ENCODE data around the gene CHRNA10. TPM values are rescaled to one million over a fixed set of nuclear protein-coding genes. Genes with fewer than 3 reads are reported as not detected.

Gene CHRNA10
- total RNA-seq: not detected

DNA sequence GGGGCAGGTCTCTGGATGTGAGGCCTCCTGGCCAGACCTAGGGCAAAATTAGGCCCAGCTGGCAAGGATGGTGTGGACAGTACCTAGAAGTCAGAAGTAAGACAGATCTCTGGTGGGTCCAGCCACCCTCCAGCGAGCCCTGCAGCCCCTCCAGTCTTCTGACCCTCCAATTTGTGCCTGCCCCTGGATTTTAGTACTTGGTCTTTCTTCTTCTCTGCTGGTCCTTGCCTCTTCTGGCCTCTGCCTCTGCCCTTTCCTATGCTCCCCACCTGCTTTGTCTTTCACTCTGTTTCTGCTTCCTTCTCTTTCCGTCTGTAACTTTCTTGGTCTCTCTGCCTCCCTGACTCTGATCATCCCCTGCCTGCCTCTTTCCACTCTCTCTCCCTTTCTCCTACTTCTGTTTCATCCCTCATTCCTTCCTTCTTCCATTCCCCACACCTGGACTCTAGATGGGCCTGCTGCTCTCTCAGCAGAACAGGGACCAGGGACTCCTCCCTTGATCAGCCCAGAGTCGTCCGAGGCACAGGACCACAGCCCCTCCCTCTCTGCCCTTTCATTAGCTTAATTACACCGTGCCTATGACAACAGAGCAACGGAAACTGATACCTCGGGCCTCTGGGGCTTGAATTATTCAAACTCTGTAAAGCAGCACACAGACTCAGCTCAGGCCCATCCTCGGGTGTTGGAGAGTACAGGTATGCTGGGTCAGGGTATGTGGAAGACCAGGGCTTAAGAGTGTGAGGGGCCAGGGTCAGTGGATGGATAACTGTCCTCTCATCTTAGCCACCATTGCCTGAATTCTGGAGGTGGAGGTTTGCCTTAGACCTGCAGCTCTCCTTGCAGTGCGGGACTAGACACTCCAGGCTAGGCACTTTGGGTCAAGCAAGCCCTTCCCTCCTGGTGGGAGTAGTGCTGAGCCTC, at the start of gene CHRNA10:
CHRNA10 (minus strand) TSS at position 51 of the 921 bp plus-strand sequence. CDS start 72 bp downstream, outside the sequence.
- DNase-seq: no peak

- DNase-seq: no peak
Observed at GRCh38 chr11:3712274-3712673, 41.1 kb upstream of the CHRNA10 start.

- DNase-seq: no peak
Observed at GRCh38 chr11:3710485-3711259, 39.5 kb upstream of the CHRNA10 start.

GRCh38 chr11:3709977-3710376, 38.8 kb upstream of the CHRNA10 start:
- no peak for DNase-seq

GRCh38 chr11:3707176-3707575, 36.0 kb upstream of the CHRNA10 start:
- DNase-seq: no peak

- DNase-seq: no peak
Observed at GRCh38 chr11:3703383-3703782, 32.2 kb upstream of the CHRNA10 start.

GRCh38 chr11:3700910-3701309, 29.7 kb upstream of the CHRNA10 start:
- DNase-seq: peak; percentile 23

DNA sequence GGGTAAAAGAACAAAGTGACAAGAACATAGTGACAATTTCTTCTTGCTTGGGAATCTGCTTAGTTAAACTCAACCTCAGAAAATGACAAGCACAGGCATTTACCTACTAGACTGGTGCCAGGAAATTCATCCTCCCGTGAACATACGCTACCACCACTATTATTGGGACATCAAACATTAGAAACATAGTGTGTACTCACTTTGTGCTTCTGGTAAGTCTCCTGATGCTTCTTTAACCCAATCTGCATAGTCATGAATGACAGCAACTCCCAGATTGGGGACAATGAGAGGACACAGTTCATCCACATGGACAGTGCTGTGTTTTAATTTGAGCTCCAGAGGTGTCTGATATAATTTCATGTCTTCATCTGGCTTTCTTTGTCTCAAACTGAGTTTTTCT, 29.2 kb upstream of the CHRNA10 start:
- no peak for DNase-seq

- DNase-seq: no peak
Observed at GRCh38 chr11:3686751-3687150, 15.6 kb upstream of the CHRNA10 start.

GRCh38 chr11:3685923-3686322, 14.7 kb upstream of the CHRNA10 start:
- peak; percentile 14 for DNase-seq

DNA sequence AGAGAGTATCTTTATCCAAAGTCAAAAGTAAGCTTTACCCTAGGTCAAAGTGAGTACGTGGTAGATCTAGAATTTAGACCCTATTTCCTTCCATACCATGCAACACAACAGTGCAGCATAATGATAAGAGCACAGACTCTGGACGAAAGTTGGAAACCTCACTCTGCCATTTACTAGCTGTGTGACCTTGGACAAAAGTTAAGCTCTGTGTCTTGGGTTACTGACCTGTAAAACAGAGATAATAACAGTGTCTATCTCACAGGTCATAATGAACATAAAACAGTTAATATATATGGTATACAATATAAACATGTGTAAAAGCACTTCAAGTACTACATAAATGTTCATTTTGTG, 13.6 kb upstream of the CHRNA10 start:
- no peak for DNase-seq

- no peak for DNase-seq
Observed at GRCh38 chr11:3684129-3684818, 13.1 kb upstream of the CHRNA10 start.

DNA sequence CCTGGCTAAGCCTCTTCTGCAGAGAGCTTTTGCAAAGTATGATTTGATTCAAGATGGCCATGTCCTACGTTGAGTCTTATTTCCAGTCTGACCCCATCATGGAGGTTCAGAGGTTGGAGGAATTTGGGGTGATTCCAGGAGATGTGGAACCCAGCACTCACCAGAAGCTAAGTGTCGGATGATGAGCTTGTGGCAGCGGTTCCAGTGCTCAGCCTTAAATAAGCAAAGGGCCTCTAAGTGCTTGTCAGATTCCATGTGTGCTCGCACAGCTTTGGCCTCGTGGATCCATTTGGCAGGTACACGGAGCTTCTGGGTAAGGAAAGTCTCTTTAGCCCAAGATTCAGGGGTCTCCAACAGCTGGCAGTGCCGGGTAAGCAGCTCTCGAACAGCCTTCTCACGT, 11.9 kb upstream of the CHRNA10 start:
- DNase-seq: no peak

DNA sequence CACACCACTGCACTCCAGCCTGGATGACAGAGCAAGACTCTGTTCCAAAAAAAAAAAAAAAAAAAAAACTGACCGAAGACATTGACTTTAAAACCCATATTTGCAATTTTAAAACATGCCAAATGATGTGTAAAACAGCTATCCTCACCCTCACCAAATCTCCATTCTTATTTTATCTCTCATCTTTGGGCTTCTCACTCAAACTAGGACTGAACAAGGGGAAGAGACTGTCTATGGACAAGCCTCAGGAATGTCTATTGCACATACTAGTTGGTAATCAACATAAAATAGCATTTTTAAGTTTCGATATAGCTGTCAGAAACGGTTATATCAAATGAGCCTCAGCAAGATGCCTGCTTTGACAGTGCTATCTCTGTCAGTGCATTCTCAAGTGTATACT, 7.9 kb upstream of the CHRNA10 start:
- no peak for DNase-seq

GRCh38 chr11:3675971-3676370, 4.8 kb upstream of the CHRNA10 start:
- no peak for DNase-seq

GRCh38 chr11:3674189-3674588, 3.0 kb upstream of the CHRNA10 start:
- DNase-seq: no peak

DNA sequence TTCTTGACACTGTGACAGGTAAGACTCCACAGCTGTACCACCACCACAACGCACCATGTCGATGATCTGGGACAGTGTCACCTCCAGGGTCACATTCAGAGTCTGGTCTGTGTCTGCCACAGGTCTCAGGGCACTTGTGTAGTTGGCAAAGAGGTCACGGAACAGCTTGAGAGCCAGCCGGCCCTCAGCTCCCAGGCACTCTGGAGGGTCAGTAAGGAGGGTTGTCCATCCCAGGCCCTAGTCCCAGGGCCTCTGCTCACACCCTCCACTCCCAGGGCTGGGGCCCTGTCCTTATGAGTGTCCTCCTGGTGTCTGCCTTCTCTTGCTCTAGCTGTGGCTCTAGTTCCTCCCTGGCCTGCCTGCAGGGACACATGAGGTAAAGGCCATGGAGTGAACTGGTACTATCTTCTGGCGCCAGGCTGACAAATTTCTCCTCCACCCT, 1.4 kb downstream of the CHRNA10 start:
- no peak for DNase-seq

- no peak for DNase-seq
Observed at GRCh38 chr11:3669128-3669527, 2.1 kb downstream of the CHRNA10 start.

- DNase-seq: no peak
Observed at GRCh38 chr11:3667149-3668035, 3.8 kb downstream of the CHRNA10 start.

DNA sequence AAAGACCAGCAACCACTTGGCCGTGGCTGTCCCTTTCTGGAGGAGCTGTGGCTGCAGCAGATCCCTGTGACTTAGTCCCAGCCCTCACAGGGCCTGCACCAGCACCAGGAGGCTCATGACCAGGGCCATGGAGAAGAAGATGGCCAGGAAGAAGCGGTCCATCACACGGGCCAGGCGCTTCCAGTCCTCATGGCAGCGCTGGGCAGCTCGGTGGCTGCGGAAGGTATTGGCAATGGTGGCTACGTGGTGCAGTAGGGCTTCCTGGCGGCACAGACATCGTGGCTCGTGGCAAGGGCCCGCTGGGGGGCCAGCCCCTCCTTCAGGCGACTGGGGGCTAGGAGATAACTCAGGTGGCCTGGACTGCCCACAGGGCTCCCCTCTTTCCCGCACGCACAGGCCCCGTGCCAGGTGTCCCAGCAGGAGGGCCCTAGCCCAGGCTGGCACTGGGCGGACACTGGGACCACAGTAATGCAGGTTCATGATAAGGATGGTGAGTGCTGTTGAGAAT, 5.1 kb downstream of the CHRNA10 start:
- no peak for DNase-seq

- DNase-seq: no peak
Observed at GRCh38 chr11:3665336-3666022, 5.7 kb downstream of the CHRNA10 start.
